Right lobe of liver (tissue), 6 donors: ENCODE results near the gene GRID1. TPM values are rescaled to one million over a fixed set of nuclear protein-coding genes. Genes with fewer than 3 reads are reported as not detected.

Source experiments
- ATAC-seq, 4 donors: fragments of 200-7000 bp; cut with Tn5 transposase; one replicate each; pipeline ENCODE4 v1.9.1; 2020; ENCODE audit warnings: mild to moderate bottlenecking in 4 of 4, moderate library complexity in 4 of 4
- DNase-seq, 3 donors: peaks; one replicate each; pipeline ENCODE4 v3.0.0-alpha.2; 2020
- H3K27ac ChIP-seq, 3 donors: fragments of 200-600 bp; one replicate each; pipeline ENCODE4 v1.8.0; 2022
- H3K27me3 ChIP-seq, 2 donors: fragments of 200-600 bp; one replicate each; pipeline ENCODE4 v1.8.0; 2022
- H3K36me3 ChIP-seq, 4 donors: fragments of 200-600 bp; sonication (generic) in 1 of 4; one replicate each; pipeline versions ENCODE4 v1.5.1 to v1.8.0; 2017 to 2022; ENCODE audit warnings: control low read depth in 1 of 4
- H3K4me1 ChIP-seq, 4 donors: fragments of 200-600 bp; sonication (generic) in 1 of 4; one replicate each; pipeline versions ENCODE4 v1.5.1 to v1.8.0; 2017 to 2022; ENCODE audit warnings: control low read depth in 1 of 4
- H3K4me3 ChIP-seq, 3 donors: fragments of 200-600 bp; one replicate each; pipeline ENCODE4 v1.8.0; 2022
- H3K9me3 ChIP-seq, 4 donors: fragments of 200-600 bp; sonication (generic) in 1 of 4; one replicate each; pipeline versions ENCODE4 v1.5.1 to v1.8.0; 2017 to 2022; ENCODE audit warnings: control low read depth in 1 of 4
- CTCF ChIP-seq, 4 donors: fragments of 200-600 bp in 3 of 4; fragments of 450-650 bp in 1 of 4; IDR thresholded peaks; one replicate each; pipeline versions ENCODE4 v1.5.1 to v1.8.0; 2016 to 2022; ENCODE audit warnings: antibody characterized with exemption in 4 of 4, mild to moderate bottlenecking in 2 of 4
- POLR2A ChIP-seq: fragments of 450-650 bp; IDR thresholded peaks from one replicate; pipeline ENCODE4 v1.6.1; 2017; ENCODE audit warnings: antibody characterized with exemption, mild to moderate bottlenecking
- WGBS: methylation state at CpG from one replicate; pipeline ENCODE4 v1.1.6; 2018; ENCODE audit warnings: low coverage, low lambda C conversion rate; ENCODE audit not compliant: insufficient coverage; ENCODE audit errors: missing lambda C conversion rate; 5-methylcytosine and 5-hydroxymethylcytosine counted together
- intact Hi-C, 2 donors: fragments of 100-400 bp; cut with DNase I; formaldehyde crosslinking; loops; one replicate each; pipeline versions ENCODE4 v1.11.2 to v1.14.1; 2022
- total RNA-seq, 6 experiments: library from RNA; depleted of rRNA in 2 of 6; stranded (reverse); fragments of >200 nt in 2 of 6; fragmentation: NEBNext Ultra II Directional in 3 of 6; extraction: Animal tissue kit (Norgen Biotek cat#: 25700) in 3 of 6; gene quantifications; one replicate each; pipeline versions ENCODE4 v1.1.0 to v1.2.4, GENCODE V29; 2016 to 2023
- donor health status: DM: no; HTN: yes; CAD: no.
- donor health status: DM: no; HTN: no; CAD: no.
- donor health status: DM: no; HTN: no; CAD: no.
- donor health status: DM: no; HTN: yes; CAD: no.
- donor health status: DM: no; HTN: yes; CAD: no.

GRID1 gene
- total RNA-seq, 6 experiments from 2014 or later: 0.05 to 1.9 (median 0.81) TPM

- ATAC-seq (peak in 1 of 4 donors; percentile 23), DNase-seq (no peak)
- Histone ChIP-seq H3K27me3 (no peaks in the 10 kb centered on the region), H3K4me1 (no peaks in the 10 kb centered on the region), H3K36me3 (no peaks in the 10 kb centered on the region), H3K9me3 (no peaks in the 10 kb centered on the region), H3K4me3 (no peak overlapping the region), H3K27ac (no peak overlapping the region)
- TF ChIP-seq CTCF (IDR thresholded peaks at IDR 0.05) (no peak), POLR2A (no peak)
- intact Hi-C loops: no loop called here
- 45% methylated on average over 2 of the region's 2 CpGs for WGBS
These were observed 243.9 kb downstream of the GRID1 start for GRCh38 chr10:86122646-86123045.

GRCh38 chr10:86121200-86121599 lies 245.4 kb downstream of the GRID1 start:
- no peaks in the 10 kb centered on the region for H3K36me3 ChIP-seq
- no peaks in the 10 kb centered on the region for H3K9me3 ChIP-seq
- H3K27ac ChIP-seq: no peak overlapping the region
- ATAC-seq: no peak
- intact Hi-C loops: no loop called here
- no peak for TF ChIP-seq CTCF (IDR thresholded peaks at IDR 0.05)
- TF ChIP-seq POLR2A: no peak
- 84% methylated on average over 1 of the region's 1 CpG for WGBS
- H3K4me1 ChIP-seq: no peaks in the 10 kb centered on the region
- H3K27me3 ChIP-seq: no peaks in the 10 kb centered on the region
- H3K4me3 ChIP-seq: no peak overlapping the region
- DNase-seq: no peak

GRCh38 chr10:86117051-86117450 lies 249.5 kb downstream of the GRID1 start:
- no peak overlapping the region for H3K27ac ChIP-seq
- intact Hi-C loops: no loop called here
- no peak overlapping the region for H3K4me3 ChIP-seq
- no peaks in the 10 kb centered on the region for H3K4me1 ChIP-seq
- no peak for DNase-seq
- H3K9me3 ChIP-seq: no peaks in the 10 kb centered on the region
- no peak for ATAC-seq
- no peak for TF ChIP-seq CTCF (IDR thresholded peaks at IDR 0.05)
- no peaks in the 10 kb centered on the region for H3K36me3 ChIP-seq
- no peaks in the 10 kb centered on the region for H3K27me3 ChIP-seq

GRCh38 chr10:86113983-86114382 lies 252.6 kb downstream of the GRID1 start:
- no peaks in the 10 kb centered on the region for H3K27me3 ChIP-seq
- WGBS: 40% methylated on average over 1 of the region's 3 CpGs
- no peak for DNase-seq
- H3K27ac ChIP-seq: no peak overlapping the region
- no peak for ATAC-seq
- H3K4me3 ChIP-seq: no peak overlapping the region
- no peaks in the 10 kb centered on the region for H3K4me1 ChIP-seq
- H3K9me3 ChIP-seq: no peaks in the 10 kb centered on the region
- intact Hi-C loops: no loop called here
- TF ChIP-seq CTCF (IDR thresholded peaks at IDR 0.05) (no peak), POLR2A (no peak)
- H3K36me3 ChIP-seq: no peaks in the 10 kb centered on the region

GRCh38 chr10:86113501-86113900 lies 253.1 kb downstream of the GRID1 start:
- 64% methylated on average over 4 of the region's 4 CpGs for WGBS
- Histone ChIP-seq H3K4me1 (no peaks in the 10 kb centered on the region), H3K27ac (no peak overlapping the region), H3K36me3 (no peaks in the 10 kb centered on the region), H3K4me3 (no peak overlapping the region), H3K27me3 (no peaks in the 10 kb centered on the region), H3K9me3 (no peaks in the 10 kb centered on the region)
- no peak for TF ChIP-seq CTCF (IDR thresholded peaks at IDR 0.05)
- TF ChIP-seq POLR2A: no peak
- intact Hi-C loops: no loop called here
- ATAC-seq (no peak), DNase-seq (no peak)
